Liver (tissue), 9 donors: Measurements from ENCODE around the gene LRRC9. TPM values are rescaled to one million over a fixed set of nuclear protein-coding genes. Genes with fewer than 3 reads are reported as not detected.

ENCODE experiments used
- DNase-seq: peaks from one replicate; pipeline ENCODE4 v3.0.0-alpha.2; 2017; ENCODE audit warnings: low spot score
- H3K27ac ChIP-seq, 2 donors: one replicate each; pipeline ENCODE4 v1.7.0; 2013; ENCODE audit warnings: inconsistent platforms in 2 of 2, low read length in 2 of 2, control low read depth in 1 of 2, low read depth in 1 of 2, mild to moderate bottlenecking in 1 of 2
- H3K27me3 ChIP-seq, 4 donors: one replicate each; pipeline versions ENCODE4 v1.6.1 to v1.7.0; 2013; ENCODE audit warnings: low read length in 3 of 4, inconsistent platforms in 1 of 4, mild to moderate bottlenecking in 1 of 4, moderate library complexity in 1 of 4; ENCODE audit not compliant: control insufficient read depth in 4 of 4, insufficient read depth in 4 of 4
- H3K36me3 ChIP-seq, 4 donors: one replicate each; pipeline versions ENCODE4 v1.6.1 to v1.7.0; 2013; ENCODE audit warnings: low read length in 3 of 4, mild to moderate bottlenecking in 3 of 4, low read depth in 1 of 4, moderate library complexity in 1 of 4; ENCODE audit not compliant: control insufficient read depth in 4 of 4, insufficient read depth in 3 of 4
- H3K4me1 ChIP-seq, 4 donors: one replicate each; pipeline versions ENCODE4 v1.6.1 to v1.7.0; 2013; ENCODE audit warnings: low read length in 3 of 4, mild to moderate bottlenecking in 3 of 4, moderate library complexity in 1 of 4; ENCODE audit not compliant: control insufficient read depth in 4 of 4, insufficient read depth in 4 of 4
- H3K4me3 ChIP-seq, 3 donors: one replicate each; pipeline versions ENCODE4 v1.6.1 to v1.7.0; 2013; ENCODE audit warnings: low read length in 3 of 3, control low read depth in 1 of 3, low read depth in 1 of 3, mild to moderate bottlenecking in 1 of 3
- H3K9ac ChIP-seq, 2 donors: one replicate each; pipeline ENCODE4 v1.7.0; 2013; ENCODE audit warnings: low read length in 2 of 2, mild to moderate bottlenecking in 2 of 2, moderate library complexity in 2 of 2, control low read depth in 1 of 2, low read depth in 1 of 2
- H3K9me3 ChIP-seq, 4 donors: one replicate each; pipeline versions ENCODE4 v1.6.1 to v1.7.0; 2013; ENCODE audit warnings: low read length in 3 of 4; ENCODE audit not compliant: control insufficient read depth in 4 of 4
- ATF3 ChIP-seq: IDR thresholded peaks from 2 replicates; pipeline ENCODE4 v1.6.1; 2016; ENCODE audit warnings: antibody characterized with exemption
- EGR1 ChIP-seq, 2 donors: IDR thresholded peaks; 2 replicates each; pipeline ENCODE4 v1.6.1; 2016 to 2018; ENCODE audit warnings: antibody characterized with exemption in 2 of 2, low read depth in 2 of 2
- FOXA1 ChIP-seq: IDR thresholded peaks from 2 replicates; pipeline ENCODE4 v1.6.1; 2016; ENCODE audit warnings: antibody characterized with exemption
- HNF4A ChIP-seq, 2 donors: conservative IDR thresholded peaks; 2 replicates each; pipeline ENCODE4 v1.6.1; 2016; ENCODE audit warnings: antibody characterized with exemption in 2 of 2, mild to moderate bottlenecking in 2 of 2
- HNF4G ChIP-seq: IDR thresholded peaks from 2 replicates; pipeline ENCODE4 v1.6.1; 2016; ENCODE audit warnings: antibody characterized with exemption
- JUND ChIP-seq, 2 donors: IDR thresholded peaks; 2 replicates each; pipeline ENCODE4 v1.6.1; 2016; ENCODE audit warnings: antibody characterized with exemption in 2 of 2
- MAX ChIP-seq: IDR thresholded peaks from 2 replicates; pipeline ENCODE4 v1.6.1; 2016; ENCODE audit warnings: antibody characterized with exemption
- RAD21 ChIP-seq, 2 donors: IDR thresholded peaks; 2 replicates each; pipeline ENCODE4 v1.6.1; 2016; ENCODE audit warnings: antibody characterized with exemption in 2 of 2, mild to moderate bottlenecking in 2 of 2
- RXRA ChIP-seq, 2 donors: IDR thresholded peaks; 2 replicates each; pipeline ENCODE4 v1.6.1; 2017 to 2018; ENCODE audit warnings: antibody characterized with exemption in 2 of 2, mild to moderate bottlenecking in 1 of 2
- SP1 ChIP-seq: IDR thresholded peaks from 2 replicates; pipeline ENCODE4 v1.6.1; 2018; ENCODE audit warnings: antibody characterized with exemption, mild to moderate bottlenecking
- TAF1 ChIP-seq: conservative IDR thresholded peaks from 2 replicates; pipeline ENCODE4 v1.6.1; 2016; ENCODE audit warnings: antibody characterized with exemption, mild to moderate bottlenecking
- ZBTB33 ChIP-seq: IDR thresholded peaks from 2 replicates; pipeline ENCODE4 v1.6.1; 2016; ENCODE audit warnings: antibody characterized with exemption
- WGBS: extraction: QIAGEN DNeasy Blood & Tissue Kit; methylation state at CpG from one replicate; pipeline ENCODE4 v1.1.7; 2013; 5-methylcytosine and 5-hydroxymethylcytosine counted together
- polyA plus RNA-seq, 2 donors: library from polyadenylated mRNA; stranded (reverse) in 1 of 2; unstranded in 1 of 2; fragments of 200-250 nt in 1 of 2; fragments of >200 nt in 1 of 2; fragmentation: Nextera tagmentation in 1 of 2; extraction: Ambion mirVana in 1 of 2; gene quantifications; one replicate each; pipeline versions ENCODE4 v1.2.1 to v1.2.3, GENCODE V29; 2013 to 2015
- total RNA-seq, 2 donors: library from RNA; depleted of rRNA; stranded (reverse); fragments of >200 nt; gene quantifications; one replicate each; pipeline ENCODE4 v1.2.3, GENCODE V29; 2014
- TF ChIP-seq, protein P1 (sequence below): IDR thresholded peaks from 2 replicates; pipeline ENCODE4 v1.6.1; 2016; ENCODE audit warnings: antibody characterized with exemption, mild to moderate bottlenecking
- donor health status: healthy.
- donor health status: healthy.
- donor health status: healthy.
- donor health status: healthy.
- donor health status: healthy.

The LRRC9 gene
- total and polyA plus RNA-seq, 4 donors = 0.14 to 0.32 TPM; not detected in 2

GRCh38 chr14:60092526-60092920 lies 172.6 kb downstream of the LRRC9 start:
- peak overlapping the region; percentile 74 to 96 (median 89) for H3K4me3 ChIP-seq
- under 1% methylated on average over 14 of the region's 14 CpGs for WGBS
- peak overlapping the region; percentile 90 to 91 for H3K9ac ChIP-seq
- TF ChIP-seq FOXA1 (no peak), JUND (IDR thresholded peaks at IDR 0.05) (no peak), RXRA (IDR thresholded peaks at IDR 0.05) (peak in 1 of 2 donors; percentile 15)
- TF ChIP-seq, protein P1, sequence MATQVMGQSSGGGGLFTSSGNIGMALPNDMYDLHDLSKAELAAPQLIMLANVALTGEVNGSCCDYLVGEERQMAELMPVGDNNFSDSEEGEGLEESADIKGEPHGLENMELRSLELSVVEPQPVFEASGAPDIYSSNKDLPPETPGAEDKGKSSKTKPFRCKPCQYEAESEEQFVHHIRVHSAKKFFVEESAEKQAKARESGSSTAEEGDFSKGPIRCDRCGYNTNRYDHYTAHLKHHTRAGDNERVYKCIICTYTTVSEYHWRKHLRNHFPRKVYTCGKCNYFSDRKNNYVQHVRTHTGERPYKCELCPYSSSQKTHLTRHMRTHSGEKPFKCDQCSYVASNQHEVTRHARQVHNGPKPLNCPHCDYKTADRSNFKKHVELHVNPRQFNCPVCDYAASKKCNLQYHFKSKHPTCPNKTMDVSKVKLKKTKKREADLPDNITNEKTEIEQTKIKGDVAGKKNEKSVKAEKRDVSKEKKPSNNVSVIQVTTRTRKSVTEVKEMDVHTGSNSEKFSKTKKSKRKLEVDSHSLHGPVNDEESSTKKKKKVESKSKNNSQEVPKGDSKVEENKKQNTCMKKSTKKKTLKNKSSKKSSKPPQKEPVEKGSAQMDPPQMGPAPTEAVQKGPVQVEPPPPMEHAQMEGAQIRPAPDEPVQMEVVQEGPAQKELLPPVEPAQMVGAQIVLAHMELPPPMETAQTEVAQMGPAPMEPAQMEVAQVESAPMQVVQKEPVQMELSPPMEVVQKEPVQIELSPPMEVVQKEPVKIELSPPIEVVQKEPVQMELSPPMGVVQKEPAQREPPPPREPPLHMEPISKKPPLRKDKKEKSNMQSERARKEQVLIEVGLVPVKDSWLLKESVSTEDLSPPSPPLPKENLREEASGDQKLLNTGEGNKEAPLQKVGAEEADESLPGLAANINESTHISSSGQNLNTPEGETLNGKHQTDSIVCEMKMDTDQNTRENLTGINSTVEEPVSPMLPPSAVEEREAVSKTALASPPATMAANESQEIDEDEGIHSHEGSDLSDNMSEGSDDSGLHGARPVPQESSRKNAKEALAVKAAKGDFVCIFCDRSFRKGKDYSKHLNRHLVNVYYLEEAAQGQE = no peak
- H3K27me3 ChIP-seq = no peaks in the 10 kb centered on the region
- no peaks in the 10 kb centered on the region for H3K36me3 ChIP-seq
- H3K4me1 ChIP-seq = peaks cover 3 to 15% (median 10%) of the 10 kb centered on the region in 4 donors
- peak overlapping the region; percentile 82 to 99 for H3K27ac ChIP-seq
- no peaks in the 10 kb centered on the region for H3K9me3 ChIP-seq
- DNase-seq = peak; percentile 47

GRCh38 chr14:60093080-60093479 lies 173.1 kb downstream of the LRRC9 start:
- 19% methylated on average over 3 of the region's 3 CpGs for WGBS
- Histone ChIP-seq H3K9ac (peak overlapping the region; percentile 90 to 91), H3K4me3 (peak overlapping the region; percentile 74 to 96 (median 89)), H3K36me3 (peaks cover 0 to 2% (median 0%) of the 10 kb centered on the region in 4 donors), H3K9me3 (no peaks in the 10 kb centered on the region), H3K27me3 (no peaks in the 10 kb centered on the region), H3K4me1 (peaks cover 3 to 15% (median 10%) of the 10 kb centered on the region in 4 donors), H3K27ac (peak overlapping the region; percentile 82 to 99)
- TF ChIP-seq TAF1 (no peak), ATF3 (no peak), HNF4G (no peak), RAD21 (IDR thresholded peaks at IDR 0.05) (no peak), EGR1 (IDR thresholded peaks at IDR 0.05; ENCODE audit: low read depth in 2 of 2) (no peak), MAX (no peak), ZBTB33 (no peak), RXRA (IDR thresholded peaks at IDR 0.05) (no peak), HNF4A (conservative IDR thresholded peaks at IDR 0.05) (no peak), SP1 (no peak)
- TF ChIP-seq, protein P1 = no peak
- DNase-seq = no peak
